Measurements from ENCODE around the gene FAM163B.

DNA sequence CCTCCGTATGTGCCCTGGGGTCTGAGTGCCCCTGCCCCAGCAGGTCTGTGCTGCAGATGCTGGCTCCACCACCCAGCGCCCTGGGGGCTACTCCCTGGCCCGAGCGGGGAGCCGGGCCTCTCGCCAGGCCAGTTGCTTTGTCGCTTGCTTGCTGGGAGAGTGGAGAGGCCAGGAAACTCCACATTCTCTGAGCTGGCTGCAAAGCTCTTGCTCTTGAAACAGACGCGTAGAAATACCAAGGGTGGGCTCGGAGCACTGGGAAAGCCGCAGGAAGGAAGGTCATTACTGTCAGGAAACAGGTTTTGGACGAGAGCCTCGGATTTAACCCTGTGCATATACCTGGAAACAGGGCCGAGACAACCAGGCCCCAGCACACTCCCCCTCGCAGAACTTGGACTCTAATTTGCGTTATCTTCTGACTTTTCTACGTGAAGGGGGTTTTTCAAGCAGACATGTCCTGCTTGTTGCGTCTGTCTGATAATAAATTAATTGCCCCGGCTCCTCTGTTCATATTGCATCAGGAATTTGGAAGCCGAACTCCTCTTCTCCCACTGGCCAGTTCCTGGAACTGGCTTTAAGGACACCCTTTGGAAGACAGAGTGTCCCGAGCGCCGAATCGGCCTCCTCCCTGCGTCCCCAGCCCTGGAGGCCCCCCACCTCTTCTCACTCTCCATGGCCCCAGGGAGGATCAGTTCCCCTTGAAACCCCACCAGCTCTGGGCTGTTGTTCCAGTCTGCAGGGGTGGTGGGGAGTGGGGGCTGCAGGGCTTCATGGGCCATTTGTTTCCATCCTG is 63.5 kb downstream of the FAM163B start:
- TF ChIP-seq, protein P1, sequence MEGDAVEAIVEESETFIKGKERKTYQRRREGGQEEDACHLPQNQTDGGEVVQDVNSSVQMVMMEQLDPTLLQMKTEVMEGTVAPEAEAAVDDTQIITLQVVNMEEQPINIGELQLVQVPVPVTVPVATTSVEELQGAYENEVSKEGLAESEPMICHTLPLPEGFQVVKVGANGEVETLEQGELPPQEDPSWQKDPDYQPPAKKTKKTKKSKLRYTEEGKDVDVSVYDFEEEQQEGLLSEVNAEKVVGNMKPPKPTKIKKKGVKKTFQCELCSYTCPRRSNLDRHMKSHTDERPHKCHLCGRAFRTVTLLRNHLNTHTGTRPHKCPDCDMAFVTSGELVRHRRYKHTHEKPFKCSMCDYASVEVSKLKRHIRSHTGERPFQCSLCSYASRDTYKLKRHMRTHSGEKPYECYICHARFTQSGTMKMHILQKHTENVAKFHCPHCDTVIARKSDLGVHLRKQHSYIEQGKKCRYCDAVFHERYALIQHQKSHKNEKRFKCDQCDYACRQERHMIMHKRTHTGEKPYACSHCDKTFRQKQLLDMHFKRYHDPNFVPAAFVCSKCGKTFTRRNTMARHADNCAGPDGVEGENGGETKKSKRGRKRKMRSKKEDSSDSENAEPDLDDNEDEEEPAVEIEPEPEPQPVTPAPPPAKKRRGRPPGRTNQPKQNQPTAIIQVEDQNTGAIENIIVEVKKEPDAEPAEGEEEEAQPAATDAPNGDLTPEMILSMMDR (IDR thresholded peaks at IDR 0.05) = no peak
- TF ChIP-seq POLR2A (IDR thresholded peaks at IDR 0.05; ENCODE audit: low read depth) = no peak
